Gastroesophageal sphincter (tissue), 3 donors: ENCODE results near the gene OXCT1.

Experiments used
- POLR2A ChIP-seq, 2 donors: fragments of 450-650 bp; IDR thresholded peaks; one replicate each; pipeline ENCODE4 v1.6.1; 2017; ENCODE audit warnings: antibody characterized with exemption in 2 of 2, mild to moderate bottlenecking in 2 of 2, moderate library complexity in 1 of 2
- TF ChIP-seq, protein P1 (sequence below), 4 experiments: fragments of 200-600 bp in 2 of 4; fragments of 450-650 bp in 2 of 4; sonication (generic) in 1 of 4; IDR thresholded peaks; one replicate each; pipeline ENCODE4 v1.5.1; 2017 to 2019; ENCODE audit warnings: antibody characterized with exemption in 4 of 4, mild to moderate bottlenecking in 2 of 4, moderate library complexity in 2 of 4

DNA sequence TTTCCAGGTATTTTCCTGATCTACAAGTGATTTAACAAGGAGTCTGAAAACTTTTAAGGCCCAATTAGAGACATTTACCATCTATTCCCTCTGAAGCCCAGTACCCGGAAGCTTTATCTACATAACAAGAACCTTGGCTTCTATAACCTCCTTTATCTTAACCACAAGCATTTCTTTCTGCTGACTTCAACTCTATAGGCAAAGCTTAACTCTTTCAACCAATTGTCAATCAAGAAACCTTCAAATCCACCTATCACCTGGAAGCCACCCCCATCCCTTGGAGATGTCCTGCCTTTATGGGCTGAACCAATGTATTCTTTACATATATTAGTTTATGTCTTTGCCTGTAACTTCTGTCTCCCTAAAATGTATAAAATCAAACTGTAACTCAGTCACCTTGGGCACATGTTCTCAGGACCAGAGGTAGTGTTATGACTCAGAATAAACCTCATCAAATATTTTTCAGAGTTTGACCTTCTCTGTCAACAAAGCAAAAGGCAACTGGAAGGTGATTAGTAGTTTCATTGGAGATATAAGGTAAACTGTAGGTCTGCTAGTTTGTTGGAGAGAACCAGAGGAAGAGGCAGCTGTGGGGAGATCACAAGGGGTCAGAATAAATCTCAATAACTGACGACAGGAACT is 21.0 kb upstream of the OXCT1 start:
- no peak for TF ChIP-seq POLR2A (IDR thresholded peaks at IDR 0.05)
- TF ChIP-seq, protein P1, sequence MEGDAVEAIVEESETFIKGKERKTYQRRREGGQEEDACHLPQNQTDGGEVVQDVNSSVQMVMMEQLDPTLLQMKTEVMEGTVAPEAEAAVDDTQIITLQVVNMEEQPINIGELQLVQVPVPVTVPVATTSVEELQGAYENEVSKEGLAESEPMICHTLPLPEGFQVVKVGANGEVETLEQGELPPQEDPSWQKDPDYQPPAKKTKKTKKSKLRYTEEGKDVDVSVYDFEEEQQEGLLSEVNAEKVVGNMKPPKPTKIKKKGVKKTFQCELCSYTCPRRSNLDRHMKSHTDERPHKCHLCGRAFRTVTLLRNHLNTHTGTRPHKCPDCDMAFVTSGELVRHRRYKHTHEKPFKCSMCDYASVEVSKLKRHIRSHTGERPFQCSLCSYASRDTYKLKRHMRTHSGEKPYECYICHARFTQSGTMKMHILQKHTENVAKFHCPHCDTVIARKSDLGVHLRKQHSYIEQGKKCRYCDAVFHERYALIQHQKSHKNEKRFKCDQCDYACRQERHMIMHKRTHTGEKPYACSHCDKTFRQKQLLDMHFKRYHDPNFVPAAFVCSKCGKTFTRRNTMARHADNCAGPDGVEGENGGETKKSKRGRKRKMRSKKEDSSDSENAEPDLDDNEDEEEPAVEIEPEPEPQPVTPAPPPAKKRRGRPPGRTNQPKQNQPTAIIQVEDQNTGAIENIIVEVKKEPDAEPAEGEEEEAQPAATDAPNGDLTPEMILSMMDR (IDR thresholded peaks at IDR 0.05) = no peak
